Common myeloid progenitor, CD34-positive (primary cell): ENCODE results near the gene JAKMIP1.

Experiments
- CTCF ChIA-PET: fragments of 350-600 bp; sonication (Branson Sonifier 250); formaldehyde crosslinking; loops from one replicate; lab custom pipeline; 2021; ENCODE audit warnings: antibody characterized with exemption; lab: Charles Lee
- POLR2A ChIA-PET: fragments of 350-600 bp; sonication (Branson Sonifier 250); formaldehyde crosslinking; loops from one replicate; lab custom pipeline; 2021; ENCODE audit warnings: antibody characterized with exemption; lab: Charles Lee
- DNase-seq, 3 donors: peaks; one replicate each; pipeline versions ENCODE4 v3.0.0 to v3.0.0-alpha.2; 2013
- H3K27ac ChIP-seq, 2 experiments: 1 replicate in 1 of 2; 2 replicates in 1 of 2; pipeline ENCODE4 v1.7.0; 2013; ENCODE audit warnings: inconsistent platforms in 2 of 2, low read length in 2 of 2, mild to moderate bottlenecking in 2 of 2, low read depth in 1 of 2, moderate library complexity in 1 of 2; ENCODE audit not compliant: severe bottlenecking in 2 of 2, insufficient read depth in 1 of 2, poor library complexity in 1 of 2
- H3K27me3 ChIP-seq, 5 experiments: replicated peaks in 2 of 5; 1 replicate in 3 of 5; 2 replicates in 2 of 5; pipeline versions ENCODE4 v1.6.1 to v1.7.0; 2013; ENCODE audit warnings: low read length in 4 of 5, mild to moderate bottlenecking in 2 of 5, moderate library complexity in 2 of 5, inconsistent platforms in 1 of 5; ENCODE audit not compliant: insufficient read depth in 5 of 5, control insufficient read depth in 4 of 5
- H3K36me3 ChIP-seq, 4 experiments: 1 replicate in 2 of 4; 2 replicates in 2 of 4; pipeline versions ENCODE4 v1.6.1 to v1.7.0; 2013; ENCODE audit warnings: low read length in 3 of 4, control low read depth in 1 of 4, mild to moderate bottlenecking in 1 of 4; ENCODE audit not compliant: control insufficient read depth in 4 of 4, insufficient read depth in 4 of 4
- H3K4me1 ChIP-seq, 4 experiments: 1 replicate in 3 of 4; 2 replicates in 1 of 4; pipeline versions ENCODE4 v1.6.1 to v1.7.1; 2013; ENCODE audit warnings: low read length in 3 of 4, mild to moderate bottlenecking in 3 of 4, control low read depth in 1 of 4, inconsistent platforms in 1 of 4, moderate library complexity in 1 of 4; ENCODE audit not compliant: control insufficient read depth in 4 of 4, insufficient read depth in 4 of 4; ENCODE audit errors: control extremely low read depth in 1 of 4
- H3K4me3 ChIP-seq, 7 experiments: 1 replicate in 4 of 7; 2 replicates in 3 of 7; pipeline versions ENCODE4 v1.5.1 to v1.7.0; 2013; ENCODE audit warnings: mild to moderate bottlenecking in 7 of 7, low read length in 6 of 7, moderate library complexity in 6 of 7, inconsistent platforms in 2 of 7, low read depth in 2 of 7, control low read depth in 1 of 7; ENCODE audit not compliant: insufficient read depth in 4 of 7, control insufficient read depth in 1 of 7; ENCODE audit errors: extremely low read depth in 1 of 7
- H3K9me3 ChIP-seq, 5 experiments: 1 replicate in 4 of 5; 2 replicates in 1 of 5; pipeline versions ENCODE4 v1.6.1 to v1.7.1; 2013; ENCODE audit warnings: low read length in 4 of 5, mild to moderate bottlenecking in 2 of 5, inconsistent platforms in 1 of 5, low read depth in 1 of 5, moderate library complexity in 1 of 5; ENCODE audit not compliant: control insufficient read depth in 4 of 5, insufficient read depth in 2 of 5; ENCODE audit errors: control extremely low read depth in 1 of 5
- WGBS: methylation state at CpG from one replicate; pipeline ENCODE4 v1.1.5; 2013; ENCODE audit not compliant: insufficient coverage; 5-methylcytosine and 5-hydroxymethylcytosine counted together

JAKMIP1 gene

DNA sequence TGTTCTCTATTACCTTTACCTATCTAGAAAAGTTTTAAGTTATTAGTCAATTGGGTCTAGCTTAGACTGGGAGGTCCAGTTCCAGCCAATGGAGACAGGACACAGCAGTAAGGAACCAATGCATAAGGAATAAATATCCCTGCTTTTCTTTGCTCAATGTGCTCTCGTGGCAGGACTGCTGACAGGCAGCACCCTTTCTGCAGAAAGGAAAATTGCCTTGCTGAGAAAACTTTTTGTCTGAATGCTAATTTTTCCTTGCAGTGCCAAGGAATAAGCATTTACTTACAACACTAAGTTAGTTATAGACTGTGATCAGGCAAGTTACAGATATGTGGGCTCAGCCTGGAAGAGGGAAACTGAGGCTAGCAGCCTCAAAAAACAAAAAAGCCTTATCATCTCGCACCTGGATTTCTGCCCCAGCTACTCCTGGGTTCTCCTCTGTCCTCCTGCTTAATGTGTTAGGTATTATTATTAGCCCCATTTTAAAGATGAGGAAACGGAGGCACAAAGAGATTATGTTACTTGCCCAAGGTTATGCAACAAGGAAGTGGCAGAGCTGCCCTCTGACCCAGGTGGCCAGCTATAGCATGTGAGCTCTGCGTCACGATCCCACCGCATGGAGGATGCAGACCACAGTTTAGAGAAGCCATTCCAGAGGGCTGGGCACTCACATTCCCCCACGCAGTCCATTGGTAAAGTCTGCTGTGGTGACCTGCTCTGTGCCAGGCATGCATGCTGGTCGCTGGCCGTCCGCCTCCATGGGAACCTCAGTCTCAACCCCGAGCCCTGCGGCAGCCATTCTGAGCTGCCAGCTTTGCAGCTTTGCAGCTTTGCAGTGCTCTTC is 141.6 kb downstream of the JAKMIP1 start:
- Histone ChIP-seq H3K4me1 (no peaks in the 10 kb centered on the region), H3K27me3 (peaks cover 0 to 5% (median 0%) of the 10 kb centered on the region in 5 experiments), H3K27ac (no peak overlapping the region), H3K4me3 (no peak overlapping the region), H3K36me3 (no peaks in the 10 kb centered on the region), H3K9me3 (peaks cover 3 to 48% (median 38%) of the 10 kb centered on the region in 5 experiments)
- DNase-seq: peak in 1 of 3 donors; percentile 9
- 94% methylated on average over 10 of the region's 12 CpGs for WGBS
- POLR2A ChIA-PET: no interaction called here
- CTCF ChIA-PET: interaction anchor here (1.3 kb wide), 1 partner anchor 28 kb away, joined by 5 read pairs; no protein-coding TSS in a partner anchor

- WGBS: 95% methylated on average over 12 of the region's 15 CpGs
- Histone ChIP-seq H3K4me1 (no peaks in the 10 kb centered on the region), H3K9me3 (peaks cover 3 to 48% (median 38%) of the 10 kb centered on the region in 5 experiments), H3K36me3 (no peaks in the 10 kb centered on the region), H3K27ac (no peak overlapping the region), H3K27me3 (no peaks in the 10 kb centered on the region), H3K4me3 (no peak overlapping the region)
- no peak for DNase-seq
- ChIA-PET CTCF (no interaction called here), POLR2A (no interaction called here)
These were observed 143.2 kb downstream of the JAKMIP1 start for GRCh38 chr4:6056976-6057766.

- no peak for DNase-seq
- Histone ChIP-seq H3K4me1 (no peaks in the 10 kb centered on the region), H3K27ac (no peak overlapping the region), H3K36me3 (no peaks in the 10 kb centered on the region), H3K27me3 (peaks cover 0 to 9% (median 0%) of the 10 kb centered on the region in 5 experiments), H3K9me3 (peaks cover 3 to 40% (median 36%) of the 10 kb centered on the region in 5 experiments), H3K4me3 (no peak overlapping the region)
- POLR2A ChIA-PET: no interaction called here
- CTCF ChIA-PET: no interaction called here
- WGBS: 90% methylated on average over 4 of the region's 4 CpGs
These were observed 144.9 kb downstream of the JAKMIP1 start for GRCh38 chr4:6055436-6055835.

DNA sequence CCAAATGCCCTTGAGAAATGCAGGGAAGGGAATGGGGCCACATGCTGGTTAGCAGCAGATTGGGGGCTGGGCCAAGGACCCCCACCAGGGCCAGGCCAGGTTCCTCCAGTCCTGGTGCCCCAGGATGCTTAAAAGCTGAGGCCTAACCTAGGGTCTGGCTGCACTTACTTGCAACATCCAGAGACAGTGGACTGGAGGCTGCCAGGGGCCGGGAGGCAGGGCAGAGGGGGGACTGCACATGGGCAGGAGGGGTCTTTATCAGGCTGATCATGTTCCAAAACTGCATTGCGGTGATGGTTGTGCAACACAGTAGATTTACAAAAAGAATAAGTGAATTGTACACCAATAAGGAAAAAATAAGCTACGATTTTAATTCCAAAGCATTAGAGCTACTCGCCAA is 145.3 kb downstream of the JAKMIP1 start:
- no peak overlapping the region for H3K4me3 ChIP-seq
- H3K9me3 ChIP-seq: peaks cover 3 to 36% (median 32%) of the 10 kb centered on the region in 5 experiments
- no peaks in the 10 kb centered on the region for H3K36me3 ChIP-seq
- ChIA-PET POLR2A (no interaction called here), CTCF (no interaction called here)
- 100% methylated on average over 4 of the region's 4 CpGs for WGBS
- H3K27ac ChIP-seq: no peak overlapping the region
- H3K27me3 ChIP-seq: peaks cover 0 to 11% (median 0%) of the 10 kb centered on the region in 5 experiments
- H3K4me1 ChIP-seq: no peaks in the 10 kb centered on the region
- no peak for DNase-seq

DNA sequence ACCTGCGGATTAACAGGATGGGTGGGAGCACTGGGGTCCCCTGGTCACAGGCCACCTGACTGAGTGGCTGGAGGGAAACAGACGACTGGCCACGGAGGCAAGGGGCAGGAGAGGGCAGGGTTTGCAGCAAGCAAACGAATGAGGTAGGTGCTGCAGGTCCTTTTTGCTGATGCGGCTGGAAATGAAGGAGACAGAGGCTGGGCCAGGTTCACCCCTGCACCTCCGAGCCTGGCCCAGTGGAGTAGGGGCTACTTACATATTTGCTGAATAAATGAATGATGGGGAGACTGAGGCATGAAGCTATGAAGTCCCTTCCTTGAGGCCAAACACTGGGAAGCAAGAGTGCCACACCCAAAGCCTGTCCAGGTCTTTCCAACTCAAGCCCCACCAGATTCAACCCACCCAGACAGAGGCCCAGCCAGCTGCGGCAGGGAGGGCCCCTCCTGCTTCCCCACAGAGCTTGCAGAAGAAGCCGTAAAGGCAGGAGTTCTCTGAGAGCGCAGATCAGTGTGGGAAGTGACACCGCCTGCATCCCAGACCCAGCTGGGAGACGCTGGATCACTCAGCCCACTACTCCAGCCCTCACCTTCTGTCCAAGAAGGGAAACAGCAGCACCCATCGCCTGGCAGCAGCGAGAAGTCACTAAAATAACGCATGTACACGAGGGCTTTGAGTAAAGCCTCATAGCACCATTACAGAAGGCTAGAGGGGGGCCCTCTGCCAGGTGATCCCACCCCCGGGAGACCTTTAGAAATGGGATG is 146.0 kb downstream of the JAKMIP1 start:
- 86% methylated on average over 14 of the region's 16 CpGs for WGBS
- Histone ChIP-seq H3K27ac (no peak overlapping the region), H3K9me3 (peaks cover 3 to 29% (median 25%) of the 10 kb centered on the region in 5 experiments), H3K36me3 (no peaks in the 10 kb centered on the region), H3K4me1 (no peaks in the 10 kb centered on the region), H3K27me3 (peaks cover 0 to 17% (median 0%) of the 10 kb centered on the region in 5 experiments), H3K4me3 (no peak overlapping the region)
- CTCF ChIA-PET: no interaction called here
- no peak for DNase-seq
- POLR2A ChIA-PET: no interaction called here

- 91% methylated on average over 5 of the region's 6 CpGs for WGBS
- H3K36me3 ChIP-seq: no peaks in the 10 kb centered on the region
- no peak overlapping the region for H3K4me3 ChIP-seq
- POLR2A ChIA-PET: no interaction called here
- H3K27me3 ChIP-seq: peaks cover 0 to 27% (median 0%) of the 10 kb centered on the region in 5 experiments
- no peak overlapping the region for H3K27ac ChIP-seq
- DNase-seq: no peak
- no peaks in the 10 kb centered on the region for H3K4me1 ChIP-seq
- CTCF ChIA-PET: no interaction called here
- peaks cover 0 to 12% (median 10%) of the 10 kb centered on the region in 5 experiments for H3K9me3 ChIP-seq
These were observed 147.7 kb downstream of the JAKMIP1 start for GRCh38 chr4:6052679-6053078.
